ENCODE data around the gene OR51B4.

DNA sequence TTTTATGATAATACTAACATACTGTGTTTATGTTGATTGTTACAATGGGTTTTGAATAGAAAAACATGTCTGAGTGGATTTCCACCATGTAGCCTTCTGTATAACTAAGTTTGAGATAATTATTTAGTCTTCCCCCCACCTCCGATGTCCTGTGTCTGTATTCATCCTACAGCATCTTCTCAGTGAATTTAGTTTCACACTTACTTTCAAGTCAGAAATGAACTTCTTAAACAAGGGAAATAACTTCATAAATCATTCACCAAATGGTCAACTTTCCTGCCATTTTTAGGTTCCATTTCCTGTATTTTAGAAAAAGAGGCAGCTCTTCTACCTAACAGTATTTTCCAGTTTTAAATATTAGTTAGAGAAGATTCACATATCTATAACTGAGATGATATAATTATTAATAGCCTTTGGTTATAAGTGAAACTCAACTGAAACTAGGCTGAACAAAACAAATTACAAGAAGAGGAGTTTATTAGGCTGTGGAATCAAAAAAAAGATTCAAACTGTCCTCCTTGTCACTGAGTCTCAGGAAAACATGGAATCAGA, 38.1 kb upstream of the OR51B4 start:
- TF ChIP-seq SIN3A (IDR thresholded peaks at IDR 0.05; ENCODE audit: borderline replicate concordance, low read depth, low read length) (no peak), FOXM1 (IDR thresholded peaks at IDR 0.05; ENCODE audit: low read depth) (no peak), EP300 (IDR thresholded peaks at IDR 0.05; ENCODE audit: borderline replicate concordance in 1 of 2, low read depth in 1 of 2, low read length in 1 of 2) (no peak), CHD2 (IDR thresholded peaks at IDR 0.05; ENCODE audit: low read length, partially characterized antibody) (no peak), NFIC (IDR thresholded peaks at IDR 0.05; ENCODE audit: borderline replicate concordance) (no peak)
- TF ChIP-seq, protein P1, sequence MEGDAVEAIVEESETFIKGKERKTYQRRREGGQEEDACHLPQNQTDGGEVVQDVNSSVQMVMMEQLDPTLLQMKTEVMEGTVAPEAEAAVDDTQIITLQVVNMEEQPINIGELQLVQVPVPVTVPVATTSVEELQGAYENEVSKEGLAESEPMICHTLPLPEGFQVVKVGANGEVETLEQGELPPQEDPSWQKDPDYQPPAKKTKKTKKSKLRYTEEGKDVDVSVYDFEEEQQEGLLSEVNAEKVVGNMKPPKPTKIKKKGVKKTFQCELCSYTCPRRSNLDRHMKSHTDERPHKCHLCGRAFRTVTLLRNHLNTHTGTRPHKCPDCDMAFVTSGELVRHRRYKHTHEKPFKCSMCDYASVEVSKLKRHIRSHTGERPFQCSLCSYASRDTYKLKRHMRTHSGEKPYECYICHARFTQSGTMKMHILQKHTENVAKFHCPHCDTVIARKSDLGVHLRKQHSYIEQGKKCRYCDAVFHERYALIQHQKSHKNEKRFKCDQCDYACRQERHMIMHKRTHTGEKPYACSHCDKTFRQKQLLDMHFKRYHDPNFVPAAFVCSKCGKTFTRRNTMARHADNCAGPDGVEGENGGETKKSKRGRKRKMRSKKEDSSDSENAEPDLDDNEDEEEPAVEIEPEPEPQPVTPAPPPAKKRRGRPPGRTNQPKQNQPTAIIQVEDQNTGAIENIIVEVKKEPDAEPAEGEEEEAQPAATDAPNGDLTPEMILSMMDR (IDR thresholded peaks at IDR 0.05), result no peak
